Kidney (tissue), 14 donors: ENCODE measurements around the gene TAF11L9. TPM values are rescaled to one million over a fixed set of nuclear protein-coding genes. Genes with fewer than 3 reads are reported as not detected.
"Not testable (repeated sequence)": the region's sequence is repeated elsewhere in the genome, so short reads cannot be mapped to it uniquely, and the experiment has no call there.

Source experiments
- DNase-seq, 5 donors: peaks; one replicate each; pipeline ENCODE4 v3.0.0-alpha.2; 2013 to 2020
- FAIRE-seq: peaks from 2 replicates; lab custom pipeline; 2012; peaks lifted over from hg19 to GRCh38; lab: Jason Lieb, UNC
- H3K27ac ChIP-seq, 2 donors: one replicate each; pipeline ENCODE4 v1.7.0; 2013; ENCODE audit warnings: low read depth in 2 of 2, low read length in 2 of 2, inconsistent platforms in 1 of 2
- H3K27me3 ChIP-seq: one replicate; pipeline ENCODE4 v1.7.1; 2013; ENCODE audit warnings: low read length, inconsistent platforms; ENCODE audit not compliant: control insufficient read depth, insufficient read depth
- H3K36me3 ChIP-seq, 3 donors: one replicate each; pipeline versions ENCODE4 v1.7.0 to v1.7.1; 2013; ENCODE audit warnings: low read length in 3 of 3, control low read depth in 1 of 3, inconsistent platforms in 1 of 3; ENCODE audit not compliant: insufficient read depth in 3 of 3, control insufficient read depth in 2 of 3
- H3K4me1 ChIP-seq, 3 donors: one replicate each; pipeline versions ENCODE4 v1.7.0 to v1.7.1; 2013; ENCODE audit warnings: low read length in 3 of 3, inconsistent platforms in 1 of 3, low read depth in 1 of 3; ENCODE audit not compliant: control insufficient read depth in 2 of 3, insufficient read depth in 2 of 3
- H3K4me3 ChIP-seq, 3 donors: one replicate each; pipeline versions ENCODE4 v1.7.0 to v1.8.1; 2013; ENCODE audit warnings: low read length in 3 of 3, control low read depth in 1 of 3, inconsistent platforms in 1 of 3
- H3K9ac ChIP-seq, 3 donors: one replicate each; pipeline versions ENCODE4 v1.7.0 to v1.7.1; 2013; ENCODE audit warnings: low read length in 3 of 3, control low read depth in 1 of 3, inconsistent platforms in 1 of 3
- H3K9me3 ChIP-seq, 3 donors: one replicate each; pipeline versions ENCODE4 v1.7.0 to v1.7.1; 2013; ENCODE audit warnings: low read length in 3 of 3, control low read depth in 1 of 3, inconsistent platforms in 1 of 3; ENCODE audit not compliant: control insufficient read depth in 2 of 3, insufficient read depth in 1 of 3
- intact Hi-C: fragments of 100-400 bp; cut with DNase I; formaldehyde crosslinking; loops from one replicate; pipeline ENCODE4 v1.11.1; 2022
- polyA plus RNA-seq: library from polyadenylated mRNA; stranded (reverse); fragments of 350-450 nt; fragmentation: Illumina TruSeq; extraction: RNeasy Lipid Tissue Mini Kit (QIAGEN cat#74804); gene quantifications from one replicate; pipeline ENCODE4 v1.2.3, GENCODE V29; 2014; ENCODE audit warnings: low read depth, low replicate concordance; ENCODE audit not compliant: insufficient read depth
- total RNA-seq: library from RNA; stranded (reverse); fragmentation: NEBNext Ultra II Directional; extraction: Animal tissue kit (Norgen Biotek cat#: 25700); gene quantifications from one replicate; pipeline ENCODE4 v1.2.1, GENCODE V29; 2021
- TF ChIP-seq, protein P1 (sequence below): IDR thresholded peaks from 3 replicates; pipeline ENCODE4 v1.5.1; 2012; ENCODE audit warnings: mild to moderate bottlenecking, moderate library complexity, borderline replicate concordance; ENCODE audit not compliant: insufficient read depth; ENCODE audit errors: extremely low read depth
- donor health status: control.
- donor health status: control.
- donor health status: control.
- donor health status: control.
- donor health status: control.
- donor health status: DM: yes; HTN: yes; CAD: no.
- donor health status: Normal renal cell carcinoma (clear cell type).

Gene TAF11L9
- total and polyA plus RNA-seq, 2 donors from 2014 or later = not detected

- Histone ChIP-seq H3K27me3 (no peaks in the 10 kb centered on the region), H3K4me3 (no peak overlapping the region), H3K4me1 (no peaks in the 10 kb centered on the region), H3K27ac (no peak overlapping the region), H3K36me3 (no peaks in the 10 kb centered on the region), H3K9ac (no peak overlapping the region), H3K9me3 (no peaks in the 10 kb centered on the region)
- TF ChIP-seq, protein P1, sequence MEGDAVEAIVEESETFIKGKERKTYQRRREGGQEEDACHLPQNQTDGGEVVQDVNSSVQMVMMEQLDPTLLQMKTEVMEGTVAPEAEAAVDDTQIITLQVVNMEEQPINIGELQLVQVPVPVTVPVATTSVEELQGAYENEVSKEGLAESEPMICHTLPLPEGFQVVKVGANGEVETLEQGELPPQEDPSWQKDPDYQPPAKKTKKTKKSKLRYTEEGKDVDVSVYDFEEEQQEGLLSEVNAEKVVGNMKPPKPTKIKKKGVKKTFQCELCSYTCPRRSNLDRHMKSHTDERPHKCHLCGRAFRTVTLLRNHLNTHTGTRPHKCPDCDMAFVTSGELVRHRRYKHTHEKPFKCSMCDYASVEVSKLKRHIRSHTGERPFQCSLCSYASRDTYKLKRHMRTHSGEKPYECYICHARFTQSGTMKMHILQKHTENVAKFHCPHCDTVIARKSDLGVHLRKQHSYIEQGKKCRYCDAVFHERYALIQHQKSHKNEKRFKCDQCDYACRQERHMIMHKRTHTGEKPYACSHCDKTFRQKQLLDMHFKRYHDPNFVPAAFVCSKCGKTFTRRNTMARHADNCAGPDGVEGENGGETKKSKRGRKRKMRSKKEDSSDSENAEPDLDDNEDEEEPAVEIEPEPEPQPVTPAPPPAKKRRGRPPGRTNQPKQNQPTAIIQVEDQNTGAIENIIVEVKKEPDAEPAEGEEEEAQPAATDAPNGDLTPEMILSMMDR = no peak
- FAIRE-seq (no peak), DNase-seq (no peak)
- intact Hi-C loops = no loop called here
These were observed 26.4 kb upstream of the TAF11L9 start for GRCh38 chr5:17620627-17621026.

GRCh38 chr5:17619354-17619753 is 25.2 kb upstream of the TAF11L9 start:
- no peaks in the 10 kb centered on the region for H3K27me3 ChIP-seq
- no peaks in the 10 kb centered on the region for H3K9me3 ChIP-seq
- TF ChIP-seq, protein P1 = no peak
- no peak overlapping the region for H3K27ac ChIP-seq
- FAIRE-seq (no peak), DNase-seq (no peak)
- no peaks in the 10 kb centered on the region for H3K4me1 ChIP-seq
- no peak overlapping the region for H3K9ac ChIP-seq
- intact Hi-C loops = no loop called here
- no peak overlapping the region for H3K4me3 ChIP-seq
- no peaks in the 10 kb centered on the region for H3K36me3 ChIP-seq

GRCh38 chr5:17614872-17615605 is 20.8 kb upstream of the TAF11L9 start:
- H3K27ac ChIP-seq = no peak overlapping the region
- no peak overlapping the region for H3K4me3 ChIP-seq
- no peaks in the 10 kb centered on the region for H3K4me1 ChIP-seq
- intact Hi-C loops = no loop called here
- H3K9ac ChIP-seq = no peak overlapping the region
- H3K36me3 ChIP-seq = no peaks in the 10 kb centered on the region
- no peaks in the 10 kb centered on the region for H3K9me3 ChIP-seq
- DNase-seq (no peak), FAIRE-seq (no peak)
- TF ChIP-seq, protein P1 = no peak
- H3K27me3 ChIP-seq = no peaks in the 10 kb centered on the region

GRCh38 chr5:17610092-17610491 is 15.9 kb upstream of the TAF11L9 start, which contains the start of gene TAF11L12:
TSS of gene TAF11L12 (plus strand) at chr5:17610392.
- H3K27me3 ChIP-seq, intact Hi-C loops, H3K36me3 ChIP-seq, H3K4me3 ChIP-seq, H3K9ac ChIP-seq, H3K27ac ChIP-seq, FAIRE-seq, H3K4me1 ChIP-seq, DNase-seq, H3K9me3 ChIP-seq: not testable (repeated sequence)

DNA sequence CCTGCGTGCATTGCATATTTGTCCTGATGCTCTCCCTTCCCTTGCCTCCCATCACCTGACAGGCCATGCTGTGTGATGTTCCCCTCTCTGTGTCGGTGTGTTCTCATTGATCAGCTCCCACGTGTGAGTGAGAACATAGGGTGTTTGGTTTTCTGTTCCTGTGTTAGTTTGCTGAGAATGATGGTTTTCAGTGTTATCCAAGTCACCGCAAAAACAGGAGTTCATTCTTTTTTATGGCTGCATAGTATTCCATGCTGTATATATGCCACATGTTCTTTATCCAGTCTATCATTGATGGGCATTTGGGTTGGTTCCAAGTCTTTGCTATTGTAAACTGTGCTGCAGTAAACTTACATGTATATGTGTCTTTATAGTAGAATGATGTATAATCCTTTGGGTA is 13.3 kb upstream of the TAF11L9 start:
- intact Hi-C loops, DNase-seq: not testable (repeated sequence)

More for the DNA sequence above, 13.3 kb upstream of the TAF11L9 start:
- H3K27me3 ChIP-seq, H3K4me1 ChIP-seq, H3K27ac ChIP-seq, FAIRE-seq, H3K9me3 ChIP-seq, H3K9ac ChIP-seq, H3K4me3 ChIP-seq, H3K36me3 ChIP-seq: not testable (repeated sequence)
